GM12878 (cell line): ENCODE data around the gene ABCA13. TPM values are rescaled to one million over a fixed set of nuclear protein-coding genes. Genes with fewer than 3 reads are reported as not detected.

Source experiments
- ATAC-seq: fragments of 200-7000 bp; cut with Tn5 transposase; 3 replicates; pipeline ENCODE4 v1.9.1; 2020; ENCODE audit warnings: mild to moderate bottlenecking, moderate library complexity
- BruUV-seq: library from RNA; stranded (reverse); fragments of 400-500 nt; replicated peaks from 2 replicates; lab custom pipeline; 2021; lab: Mats Ljungman, UMichigan
- CTCF ChIA-PET: fragments of 300-600 bp; sonication (Branson Sonifier 250); formaldehyde crosslinking; extraction: SDS; loops from one replicate; lab custom pipeline; 2021; ENCODE audit warnings: inconsistent platforms; lab: Yijun Ruan, JAX
- POLR2A ChIA-PET: fragments of 350-600 bp; formaldehyde crosslinking; extraction: SDS; loops from one replicate; lab custom pipeline; 2021; ENCODE audit warnings: inconsistent platforms; lab: Charles Lee
- RAD21 ChIA-PET: fragments of 300-600 bp; sonication (Branson Sonifier 250); formaldehyde crosslinking; loops from one replicate; lab custom pipeline; 2023; ENCODE audit warnings: antibody characterized with exemption; ENCODE audit not compliant: unreplicated experiment; lab: Charles Lee
- SMC1A ChIA-PET: fragments of 300-600 bp; sonication (Branson Sonifier 250); formaldehyde crosslinking; loops from one replicate; lab custom pipeline; 2023; ENCODE audit not compliant: unreplicated experiment, uncharacterized antibody; lab: Charles Lee
- DNase-seq: peaks from one replicate; pipeline ENCODE4 v3.0.0-alpha.2; 2011; ENCODE audit warnings: low read depth, low spot score
- FAIRE-seq: peaks from 3 replicates; lab custom pipeline; 2011; peaks lifted over from hg19 to GRCh38; lab: Jason Lieb, UNC
- H2AFZ ChIP-seq: 2 replicates; pipeline ENCODE4 v1.6.0; 2011; ENCODE audit warnings: low read depth, low read length, control low read depth; ENCODE audit not compliant: control insufficient read depth
- H3K27ac ChIP-seq: 2 replicates; pipeline ENCODE4 v1.5.1; 2011; ENCODE audit warnings: control low read depth; ENCODE audit not compliant: control insufficient read depth, insufficient read depth
- H3K27me3 ChIP-seq, 2 experiments: replicated peaks in 1 of 2; 2 replicates each; pipeline versions ENCODE4 v1.6.0 to v1.6.1; 2011; ENCODE audit warnings: low read length in 1 of 2; ENCODE audit not compliant: control insufficient read depth in 2 of 2, insufficient read depth in 2 of 2
- H3K36me3 ChIP-seq, 2 experiments: 2 replicates each; pipeline ENCODE4 v1.5.1; 2011; ENCODE audit warnings: low read length in 1 of 2; ENCODE audit not compliant: control insufficient read depth in 2 of 2, insufficient read depth in 2 of 2
- H3K4me1 ChIP-seq: 2 replicates; pipeline ENCODE4 v1.6.1; 2011; ENCODE audit warnings: mild to moderate bottlenecking, low read length, moderate library complexity, mixed read lengths; ENCODE audit not compliant: control insufficient read depth, insufficient read depth
- H3K4me2 ChIP-seq: 2 replicates; pipeline ENCODE4 v1.6.0; 2011; ENCODE audit warnings: control low read depth; ENCODE audit not compliant: control insufficient read depth, insufficient read depth
- H3K4me3 ChIP-seq: fragments of 200-600 bp; sonication (generic); 2 replicates; pipeline ENCODE4 v1.5.1; 2016
- H3K79me2 ChIP-seq: 2 replicates; pipeline ENCODE4 v1.6.0; 2011; ENCODE audit warnings: low read length; ENCODE audit not compliant: control insufficient read depth, insufficient read depth
- H3K9ac ChIP-seq: 2 replicates; pipeline ENCODE4 v1.8.0; 2011; ENCODE audit warnings: low read length, control low read depth, mixed read lengths; ENCODE audit not compliant: control insufficient read depth, insufficient read depth
- H3K9me3 ChIP-seq: replicated peaks from 3 replicates; pipeline ENCODE4 v1.5.1; 2011; ENCODE audit warnings: mild to moderate bottlenecking, low read length; ENCODE audit not compliant: control insufficient read depth, insufficient read depth
- H4K20me1 ChIP-seq: 2 replicates; pipeline ENCODE4 v1.6.0; 2011; ENCODE audit not compliant: control insufficient read depth, insufficient read depth
- CBX5 ChIP-seq: sonication (generic); IDR thresholded peaks from 2 replicates; pipeline ENCODE4 v1.6.1; 2016; ENCODE audit warnings: low read depth, moderate library complexity, mild to moderate bottlenecking, inconsistent platforms
- CHD2 ChIP-seq: IDR thresholded peaks from 2 replicates; pipeline ENCODE4 v1.6.1; 2011; ENCODE audit warnings: low read depth, low read length, improper control_type of control experiment, borderline replicate concordance
- ESRRA ChIP-seq: IDR thresholded peaks from 2 replicates; pipeline ENCODE4 v1.6.1; 2012; ENCODE audit warnings: mild to moderate bottlenecking, low read length, improper control_type of control experiment
- EZH2 ChIP-seq: IDR thresholded peaks from 2 replicates; pipeline ENCODE4 v1.6.1; 2012; ENCODE audit warnings: low read depth, mild to moderate bottlenecking, control low read depth, inconsistent platforms, low read length, borderline replicate concordance; ENCODE audit not compliant: control insufficient read depth
- FOXM1 ChIP-seq: IDR thresholded peaks from 2 replicates; pipeline ENCODE4 v1.6.1; 2012; ENCODE audit warnings: low read depth, mild to moderate bottlenecking, inconsistent platforms, low read length, moderate library complexity
- STAT1 ChIP-seq: fragments of 450-650 bp; conservative IDR thresholded peaks from 2 replicates; pipeline ENCODE4 v1.6.1; 2014; ENCODE audit warnings: antibody characterized with exemption, mild to moderate bottlenecking
- SUPT20H ChIP-seq: IDR thresholded peaks from 2 replicates; pipeline ENCODE4 v1.6.1; 2011; ENCODE audit warnings: low read depth, mild to moderate bottlenecking, low read length, moderate library complexity, borderline replicate concordance; ENCODE audit not compliant: control insufficient read depth
- WGBS: methylation state at CpG from one replicate; pipeline ENCODE4 v1.1.6; 2016; ENCODE audit warnings: low lambda C conversion rate; ENCODE audit not compliant: insufficient replicate concordance, insufficient coverage; ENCODE audit errors: missing lambda C conversion rate; 5-methylcytosine and 5-hydroxymethylcytosine counted together
- in situ Hi-C: fragments of 300-500 bp; cut with MboI; formaldehyde crosslinking; loops from 9 replicates; pipeline ENCODE4 v1.14.3; 2018; ENCODE audit warnings: mixed read lengths
- intact Hi-C: fragments of 100-400 bp; cut with micrococcal nuclease; formaldehyde crosslinking; loops from one replicate; pipeline ENCODE4 v1.14.2; 2022; ENCODE audit not compliant: unreplicated experiment
- polyA plus RNA-seq, 11 experiments: library from polyadenylated mRNA; depleted of rRNA in 4 of 11; unstranded in 6 of 11; stranded (reverse) in 5 of 11; fragments of >200 nt; fragmentation: Nextera tagmentation in 4 of 11; fragmentation: Illumina TruSeq in 1 of 11; extraction: Ambion mirVana in 4 of 11; extraction: Trizol in 1 of 11; gene quantifications; 1 replicate in 1 of 11; 2 replicates in 10 of 11; pipeline versions ENCODE4 v1.2.1 to v1.2.3, GENCODE V29; 2011 to 2016; ENCODE audit warnings: inconsistent platforms in 2 of 11, missing spikeins in 2 of 11, low read depth in 1 of 11
- total RNA-seq, 4 experiments: library from RNA; depleted of rRNA in 3 of 4; stranded (reverse); fragments of >200 nt in 3 of 4; fragmentation: Illumina TruSeq in 1 of 4; extraction: Trizol in 1 of 4; gene quantifications; 2 replicates each; pipeline versions ENCODE4 v1.2.1 to v1.2.3, GENCODE V29; 2013 to 2021
- TF ChIP-seq, protein P1 (sequence below): fragments of 450-650 bp; IDR thresholded peaks from 2 replicates; pipeline ENCODE4 v1.6.1; 2017; ENCODE audit warnings: borderline replicate concordance
- TF ChIP-seq, protein P2 (sequence below): fragments of 450-650 bp; formaldehyde crosslinking; IDR thresholded peaks from 2 replicates; pipeline ENCODE4 v1.4.0; 2022; ENCODE audit warnings: mild to moderate bottlenecking, moderate library complexity
- TF ChIP-seq, protein P3 (sequence below): fragments of 450-650 bp; IDR thresholded peaks from 2 replicates; pipeline ENCODE4 v1.6.1; 2017; ENCODE audit warnings: mild to moderate bottlenecking, moderate library complexity
- TF ChIP-seq, protein P4 (sequence below): IDR thresholded peaks from 2 replicates; pipeline ENCODE4 v1.6.1; 2012; ENCODE audit warnings: low read depth, low read length, improper control_type of control experiment
- TF ChIP-seq, protein P5 (sequence below): IDR thresholded peaks from 2 replicates; pipeline ENCODE4 v1.6.1; 2011; ENCODE audit warnings: low read depth, mild to moderate bottlenecking, low read length, moderate library complexity, borderline replicate concordance; ENCODE audit errors: extremely low read depth

ABCA13 gene
- total and polyA plus RNA-seq, 10 of the 15 experiments (the other 5 are each of a cell fraction or from before 2014, with no cell fraction given): under 0.01 to 0.98 (median 0.04) TPM; not detected in 2

- in situ Hi-C loops: no loop called here
- no TSS peak for BruUV-seq
- TF ChIP-seq EZH2: no peak
- TF ChIP-seq ESRRA: no peak
- TF ChIP-seq, protein P1, sequence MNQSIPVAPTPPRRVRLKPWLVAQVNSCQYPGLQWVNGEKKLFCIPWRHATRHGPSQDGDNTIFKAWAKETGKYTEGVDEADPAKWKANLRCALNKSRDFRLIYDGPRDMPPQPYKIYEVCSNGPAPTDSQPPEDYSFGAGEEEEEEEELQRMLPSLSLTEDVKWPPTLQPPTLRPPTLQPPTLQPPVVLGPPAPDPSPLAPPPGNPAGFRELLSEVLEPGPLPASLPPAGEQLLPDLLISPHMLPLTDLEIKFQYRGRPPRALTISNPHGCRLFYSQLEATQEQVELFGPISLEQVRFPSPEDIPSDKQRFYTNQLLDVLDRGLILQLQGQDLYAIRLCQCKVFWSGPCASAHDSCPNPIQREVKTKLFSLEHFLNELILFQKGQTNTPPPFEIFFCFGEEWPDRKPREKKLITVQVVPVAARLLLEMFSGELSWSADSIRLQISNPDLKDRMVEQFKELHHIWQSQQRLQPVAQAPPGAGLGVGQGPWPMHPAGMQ: no peak
- TF ChIP-seq STAT1: no peak
- no peak for TF ChIP-seq FOXM1
- no peak for TF ChIP-seq SUPT20H
- TF ChIP-seq CBX5: no peak
- TF ChIP-seq CHD2: no peak
- TF ChIP-seq, protein P2, sequence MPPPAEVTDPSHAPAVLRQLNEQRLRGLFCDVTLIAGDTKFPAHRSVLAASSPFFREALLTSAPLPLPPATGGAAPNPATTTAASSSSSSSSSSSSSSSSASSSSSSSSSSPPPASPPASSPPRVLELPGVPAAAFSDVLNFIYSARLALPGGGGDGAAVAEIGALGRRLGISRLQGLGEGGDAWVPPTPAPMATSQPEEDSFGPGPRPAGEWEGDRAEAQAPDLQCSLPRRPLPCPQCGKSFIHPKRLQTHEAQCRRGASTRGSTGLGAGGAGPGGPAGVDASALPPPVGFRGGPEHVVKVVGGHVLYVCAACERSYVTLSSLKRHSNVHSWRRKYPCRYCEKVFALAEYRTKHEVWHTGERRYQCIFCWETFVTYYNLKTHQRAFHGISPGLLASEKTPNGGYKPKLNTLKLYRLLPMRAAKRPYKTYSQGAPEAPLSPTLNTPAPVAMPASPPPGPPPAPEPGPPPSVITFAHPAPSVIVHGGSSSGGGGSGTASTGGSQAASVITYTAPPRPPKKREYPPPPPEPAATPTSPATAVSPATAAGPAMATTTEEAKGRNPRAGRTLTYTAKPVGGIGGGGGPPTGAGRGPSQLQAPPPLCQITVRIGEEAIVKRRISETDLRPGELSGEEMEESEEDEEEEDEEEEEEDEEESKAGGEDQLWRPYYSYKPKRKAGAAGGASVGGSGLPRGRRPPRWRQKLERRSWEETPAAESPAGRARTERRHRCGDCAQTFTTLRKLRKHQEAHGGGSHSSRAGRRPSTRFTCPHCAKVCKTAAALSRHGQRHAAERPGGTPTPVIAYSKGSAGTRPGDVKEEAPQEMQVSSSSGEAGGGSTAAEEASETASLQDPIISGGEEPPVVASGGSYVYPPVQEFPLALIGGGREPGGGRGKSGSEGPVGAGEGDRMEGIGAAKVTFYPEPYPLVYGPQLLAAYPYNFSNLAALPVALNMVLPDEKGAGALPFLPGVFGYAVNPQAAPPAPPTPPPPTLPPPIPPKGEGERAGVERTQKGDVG: no peak
- TF ChIP-seq, protein P3, sequence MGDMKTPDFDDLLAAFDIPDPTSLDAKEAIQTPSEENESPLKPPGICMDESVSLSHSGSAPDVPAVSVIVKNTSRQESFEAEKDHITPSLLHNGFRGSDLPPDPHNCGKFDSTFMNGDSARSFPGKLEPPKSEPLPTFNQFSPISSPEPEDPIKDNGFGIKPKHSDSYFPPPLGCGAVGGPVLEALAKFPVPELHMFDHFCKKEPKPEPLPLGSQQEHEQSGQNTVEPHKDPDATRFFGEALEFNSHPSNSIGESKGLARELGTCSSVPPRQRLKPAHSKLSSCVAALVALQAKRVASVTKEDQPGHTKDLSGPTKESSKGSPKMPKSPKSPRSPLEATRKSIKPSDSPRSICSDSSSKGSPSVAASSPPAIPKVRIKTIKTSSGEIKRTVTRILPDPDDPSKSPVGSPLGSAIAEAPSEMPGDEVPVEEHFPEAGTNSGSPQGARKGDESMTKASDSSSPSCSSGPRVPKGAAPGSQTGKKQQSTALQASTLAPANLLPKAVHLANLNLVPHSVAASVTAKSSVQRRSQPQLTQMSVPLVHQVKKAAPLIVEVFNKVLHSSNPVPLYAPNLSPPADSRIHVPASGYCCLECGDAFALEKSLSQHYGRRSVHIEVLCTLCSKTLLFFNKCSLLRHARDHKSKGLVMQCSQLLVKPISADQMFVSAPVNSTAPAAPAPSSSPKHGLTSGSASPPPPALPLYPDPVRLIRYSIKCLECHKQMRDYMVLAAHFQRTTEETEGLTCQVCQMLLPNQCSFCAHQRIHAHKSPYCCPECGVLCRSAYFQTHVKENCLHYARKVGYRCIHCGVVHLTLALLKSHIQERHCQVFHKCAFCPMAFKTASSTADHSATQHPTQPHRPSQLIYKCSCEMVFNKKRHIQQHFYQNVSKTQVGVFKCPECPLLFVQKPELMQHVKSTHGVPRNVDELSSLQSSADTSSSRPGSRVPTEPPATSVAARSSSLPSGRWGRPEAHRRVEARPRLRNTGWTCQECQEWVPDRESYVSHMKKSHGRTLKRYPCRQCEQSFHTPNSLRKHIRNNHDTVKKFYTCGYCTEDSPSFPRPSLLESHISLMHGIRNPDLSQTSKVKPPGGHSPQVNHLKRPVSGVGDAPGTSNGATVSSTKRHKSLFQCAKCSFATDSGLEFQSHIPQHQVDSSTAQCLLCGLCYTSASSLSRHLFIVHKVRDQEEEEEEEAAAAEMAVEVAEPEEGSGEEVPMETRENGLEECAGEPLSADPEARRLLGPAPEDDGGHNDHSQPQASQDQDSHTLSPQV: no peak
- TF ChIP-seq, protein P4, sequence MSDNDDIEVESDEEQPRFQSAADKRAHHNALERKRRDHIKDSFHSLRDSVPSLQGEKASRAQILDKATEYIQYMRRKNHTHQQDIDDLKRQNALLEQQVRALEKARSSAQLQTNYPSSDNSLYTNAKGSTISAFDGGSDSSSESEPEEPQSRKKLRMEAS: no peak
- TF ChIP-seq, protein P5, sequence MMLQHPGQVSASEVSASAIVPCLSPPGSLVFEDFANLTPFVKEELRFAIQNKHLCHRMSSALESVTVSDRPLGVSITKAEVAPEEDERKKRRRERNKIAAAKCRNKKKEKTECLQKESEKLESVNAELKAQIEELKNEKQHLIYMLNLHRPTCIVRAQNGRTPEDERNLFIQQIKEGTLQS: no peak
Observed at GRCh38 chr7:48363174-48363573, 191.9 kb downstream of the ABCA13 start.

More at GRCh38 chr7:48363174-48363573, 191.9 kb downstream of the ABCA13 start:
- CTCF ChIA-PET: no interaction called here
- FAIRE-seq: no peak
- Histone ChIP-seq H3K4me3 (no peak overlapping the region), H2AFZ (no peak overlapping the region), H3K9ac (no peak overlapping the region), H3K4me1 (no peaks in the 10 kb centered on the region), H3K9me3 (no peaks in the 10 kb centered on the region), H3K4me2 (no peak overlapping the region), H3K27me3 (no peaks in the 10 kb centered on the region), H3K36me3 (no peaks in the 10 kb centered on the region), H3K79me2 (no peaks in the 10 kb centered on the region), H4K20me1 (no peaks in the 10 kb centered on the region), H3K27ac (no peak overlapping the region)
- POLR2A ChIA-PET: no interaction called here
- no peak for ATAC-seq
- no peak for DNase-seq
- RAD21 ChIA-PET: no interaction called here
- SMC1A ChIA-PET: interaction anchor here (1.0 kb wide), 1 partner anchor 825 kb away, joined by 3 read pairs; no protein-coding TSS in a partner anchor
- WGBS: 51% methylated on average over 3 of the region's 3 CpGs
- intact Hi-C loops: no loop called here
